Measurements from ENCODE around the gene GSS.

GRCh38 chr20:34949120-34949519, 6.5 kb downstream of the GSS start:
- TF ChIP-seq CTCF (IDR thresholded peaks at IDR 0.05) = no peak
- no peak for TF ChIP-seq POLR2A (IDR thresholded peaks at IDR 0.05)

Data from esophagus squamous epithelium (tissue), 4 donors.